Osteoblast (primary cell): ENCODE data around the gene CCNI2. TPM values are rescaled to one million over a fixed set of nuclear protein-coding genes. Genes with fewer than 3 reads are reported as not detected.

Experiments
- DNase-seq: peaks from one replicate; pipeline ENCODE4 v3.0.0; 2011; ENCODE audit warnings: low spot score, mixed read lengths; ENCODE audit not compliant: insufficient read length; ENCODE audit errors: missing footprints
- H2AFZ ChIP-seq: 2 replicates; pipeline ENCODE4 v1.6.0; 2011; ENCODE audit warnings: mild to moderate bottlenecking, low read length
- H3K27ac ChIP-seq: 2 replicates; pipeline ENCODE4 v1.5.1; 2011; ENCODE audit warnings: mild to moderate bottlenecking, low read depth, low read length, moderate library complexity
- H3K27me3 ChIP-seq: 2 replicates; pipeline ENCODE4 v1.6.0; 2012; ENCODE audit warnings: mild to moderate bottlenecking, control low read depth, inconsistent platforms, low read length, moderate library complexity; ENCODE audit not compliant: insufficient read depth
- H3K36me3 ChIP-seq: 2 replicates; pipeline ENCODE4 v1.5.1; 2011; ENCODE audit warnings: mild to moderate bottlenecking, low read length, control low read depth, moderate library complexity; ENCODE audit not compliant: insufficient read depth
- H3K4me1 ChIP-seq: 2 replicates; pipeline ENCODE4 v1.5.1; 2011; ENCODE audit warnings: mild to moderate bottlenecking, low read length, control low read depth, moderate library complexity; ENCODE audit not compliant: insufficient read depth
- H3K4me2 ChIP-seq: 2 replicates; pipeline ENCODE4 v1.6.0; 2011; ENCODE audit warnings: mild to moderate bottlenecking, low read length; ENCODE audit not compliant: insufficient read depth
- H3K4me3 ChIP-seq: fragments of 200-600 bp; sonication (generic); 3 replicates; pipeline ENCODE4 v1.5.1; 2012; ENCODE audit warnings: mild to moderate bottlenecking, low read length, inconsistent platforms; ENCODE audit not compliant: insufficient read depth
- H3K79me2 ChIP-seq: 2 replicates; pipeline ENCODE4 v1.6.0; 2012; ENCODE audit warnings: mild to moderate bottlenecking, low read length, control low read depth, inconsistent platforms; ENCODE audit not compliant: insufficient read depth
- H3K9me3 ChIP-seq: 2 replicates; pipeline ENCODE4 v1.5.1; 2011; ENCODE audit warnings: low read depth, low read length, control low read depth
- H4K20me1 ChIP-seq: 2 replicates; pipeline ENCODE4 v1.6.0; 2012; ENCODE audit warnings: mild to moderate bottlenecking, low read length, control low read depth; ENCODE audit not compliant: insufficient read depth
- total RNA-seq: library from RNA; depleted of rRNA; stranded (reverse); fragments of >200 nt; gene quantifications from 2 replicates; pipeline ENCODE4 v1.2.3, GENCODE V29; 2012
- TF ChIP-seq, protein P1 (sequence below): IDR thresholded peaks from 2 replicates; pipeline ENCODE4 v1.5.1; 2011; ENCODE audit warnings: mild to moderate bottlenecking, low read depth, low read length, moderate library complexity; ENCODE audit errors: extremely low read depth

Gene CCNI2
- total RNA-seq, 1 donor: not detected

GRCh38 chr5:132753135-132753987, 6.1 kb downstream of the CCNI2 start:
- peaks cover 4% of the 10 kb centered on the region for H3K36me3 ChIP-seq
- no peak overlapping the region for H2AFZ ChIP-seq
- peak; percentile 86 for DNase-seq
- peaks cover 46% of the 10 kb centered on the region for H3K27me3 ChIP-seq
- no peak overlapping the region for H3K27ac ChIP-seq
- no peak overlapping the region for H3K4me3 ChIP-seq
- H3K9me3 ChIP-seq: no peaks in the 10 kb centered on the region
- no peaks in the 10 kb centered on the region for H3K79me2 ChIP-seq
- H4K20me1 ChIP-seq: peaks cover 29% of the 10 kb centered on the region
- TF ChIP-seq, protein P1, sequence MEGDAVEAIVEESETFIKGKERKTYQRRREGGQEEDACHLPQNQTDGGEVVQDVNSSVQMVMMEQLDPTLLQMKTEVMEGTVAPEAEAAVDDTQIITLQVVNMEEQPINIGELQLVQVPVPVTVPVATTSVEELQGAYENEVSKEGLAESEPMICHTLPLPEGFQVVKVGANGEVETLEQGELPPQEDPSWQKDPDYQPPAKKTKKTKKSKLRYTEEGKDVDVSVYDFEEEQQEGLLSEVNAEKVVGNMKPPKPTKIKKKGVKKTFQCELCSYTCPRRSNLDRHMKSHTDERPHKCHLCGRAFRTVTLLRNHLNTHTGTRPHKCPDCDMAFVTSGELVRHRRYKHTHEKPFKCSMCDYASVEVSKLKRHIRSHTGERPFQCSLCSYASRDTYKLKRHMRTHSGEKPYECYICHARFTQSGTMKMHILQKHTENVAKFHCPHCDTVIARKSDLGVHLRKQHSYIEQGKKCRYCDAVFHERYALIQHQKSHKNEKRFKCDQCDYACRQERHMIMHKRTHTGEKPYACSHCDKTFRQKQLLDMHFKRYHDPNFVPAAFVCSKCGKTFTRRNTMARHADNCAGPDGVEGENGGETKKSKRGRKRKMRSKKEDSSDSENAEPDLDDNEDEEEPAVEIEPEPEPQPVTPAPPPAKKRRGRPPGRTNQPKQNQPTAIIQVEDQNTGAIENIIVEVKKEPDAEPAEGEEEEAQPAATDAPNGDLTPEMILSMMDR: peak; percentile 29
- peaks cover 13% of the 10 kb centered on the region for H3K4me1 ChIP-seq
- H3K4me2 ChIP-seq: no peak overlapping the region

- Histone ChIP-seq H3K9me3 (no peaks in the 10 kb centered on the region), H3K4me2 (no peak overlapping the region), H3K4me3 (no peak overlapping the region), H2AFZ (no peak overlapping the region), H3K27me3 (peaks cover 38% of the 10 kb centered on the region), H4K20me1 (peaks cover 29% of the 10 kb centered on the region), H3K4me1 (peaks cover 13% of the 10 kb centered on the region), H3K36me3 (peaks cover 4% of the 10 kb centered on the region), H3K27ac (no peak overlapping the region), H3K79me2 (no peaks in the 10 kb centered on the region)
- TF ChIP-seq, protein P1: no peak
- no peak for DNase-seq
Observed at GRCh38 chr5:132754111-132754510, 6.9 kb downstream of the CCNI2 start.

- TF ChIP-seq, protein P1: peak; percentile 35
- H3K9me3 ChIP-seq: no peaks in the 10 kb centered on the region
- no peak overlapping the region for H3K4me2 ChIP-seq
- H3K27ac ChIP-seq: no peak overlapping the region
- H2AFZ ChIP-seq: no peak overlapping the region
- H3K36me3 ChIP-seq: peaks cover 9% of the 10 kb centered on the region
- no peak overlapping the region for H3K4me3 ChIP-seq
- H3K4me1 ChIP-seq: peaks cover 13% of the 10 kb centered on the region
- H3K79me2 ChIP-seq: no peaks in the 10 kb centered on the region
- H4K20me1 ChIP-seq: peaks cover 29% of the 10 kb centered on the region
- peak; percentile 81 for DNase-seq
- peaks cover 30% of the 10 kb centered on the region for H3K27me3 ChIP-seq
Observed at GRCh38 chr5:132754947-132755346, 7.7 kb downstream of the CCNI2 start.

DNA sequence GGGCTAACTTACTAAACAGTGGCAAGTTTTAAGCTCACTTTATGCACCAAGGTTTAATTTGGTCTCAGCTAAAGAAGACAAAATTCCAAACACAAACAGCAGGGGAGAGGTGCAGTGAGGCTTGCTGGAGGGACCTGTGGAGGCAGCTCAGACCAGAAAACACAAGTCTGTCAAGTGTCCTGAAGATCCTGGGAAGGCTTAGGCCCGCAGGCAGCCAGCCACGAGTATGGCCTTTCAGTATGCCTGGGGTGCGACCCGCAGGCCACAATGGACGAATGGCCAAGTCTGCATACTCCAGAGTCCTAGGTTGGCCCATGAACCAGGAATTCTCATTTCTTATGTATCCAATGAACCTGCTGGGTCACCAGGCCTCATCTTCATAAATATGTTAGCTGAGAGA, 9.3 kb downstream of the CCNI2 start:
- no peak overlapping the region for H2AFZ ChIP-seq
- TF ChIP-seq, protein P1: no peak
- H3K9me3 ChIP-seq: no peaks in the 10 kb centered on the region

More for the DNA sequence above, 9.3 kb downstream of the CCNI2 start:
- Histone ChIP-seq H3K4me1 (peaks cover 5% of the 10 kb centered on the region), H3K79me2 (no peaks in the 10 kb centered on the region), H3K36me3 (peaks cover 13% of the 10 kb centered on the region), H3K27ac (no peak overlapping the region), H4K20me1 (peaks cover 21% of the 10 kb centered on the region), H3K4me3 (no peak overlapping the region), H3K27me3 (peaks cover 22% of the 10 kb centered on the region), H3K4me2 (no peak overlapping the region)
- DNase-seq: no peak
